GM12801 (cell line): Measurements from ENCODE around the gene ST8SIA1.

Experiments used
- TF ChIP-seq, protein P1 (sequence below): IDR thresholded peaks from one replicate; pipeline ENCODE4 v1.5.1; 2011; ENCODE audit warnings: control low read depth; ENCODE audit not compliant: insufficient read length; ENCODE audit errors: extremely low read depth

The ST8SIA1 gene

DNA sequence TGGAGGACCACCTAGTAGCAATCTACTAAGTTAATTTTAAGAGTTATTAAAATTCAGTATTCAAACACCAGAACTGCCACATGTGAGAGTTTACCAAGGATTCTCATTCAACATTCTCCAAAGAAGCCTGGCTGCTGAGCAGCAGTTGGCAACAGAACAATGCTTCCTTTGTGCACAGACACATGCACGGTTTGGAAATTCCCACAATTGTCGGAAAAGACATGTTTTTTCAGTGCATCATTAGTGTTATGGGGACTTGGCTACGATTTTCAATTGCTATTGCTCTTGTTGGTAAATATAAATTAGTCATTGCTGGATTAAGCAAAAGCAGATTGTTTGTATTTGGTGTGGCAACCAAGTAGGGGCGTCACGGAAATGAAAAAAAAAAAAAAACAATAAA, 22.2 kb downstream of the ST8SIA1 start:
- TF ChIP-seq, protein P1, sequence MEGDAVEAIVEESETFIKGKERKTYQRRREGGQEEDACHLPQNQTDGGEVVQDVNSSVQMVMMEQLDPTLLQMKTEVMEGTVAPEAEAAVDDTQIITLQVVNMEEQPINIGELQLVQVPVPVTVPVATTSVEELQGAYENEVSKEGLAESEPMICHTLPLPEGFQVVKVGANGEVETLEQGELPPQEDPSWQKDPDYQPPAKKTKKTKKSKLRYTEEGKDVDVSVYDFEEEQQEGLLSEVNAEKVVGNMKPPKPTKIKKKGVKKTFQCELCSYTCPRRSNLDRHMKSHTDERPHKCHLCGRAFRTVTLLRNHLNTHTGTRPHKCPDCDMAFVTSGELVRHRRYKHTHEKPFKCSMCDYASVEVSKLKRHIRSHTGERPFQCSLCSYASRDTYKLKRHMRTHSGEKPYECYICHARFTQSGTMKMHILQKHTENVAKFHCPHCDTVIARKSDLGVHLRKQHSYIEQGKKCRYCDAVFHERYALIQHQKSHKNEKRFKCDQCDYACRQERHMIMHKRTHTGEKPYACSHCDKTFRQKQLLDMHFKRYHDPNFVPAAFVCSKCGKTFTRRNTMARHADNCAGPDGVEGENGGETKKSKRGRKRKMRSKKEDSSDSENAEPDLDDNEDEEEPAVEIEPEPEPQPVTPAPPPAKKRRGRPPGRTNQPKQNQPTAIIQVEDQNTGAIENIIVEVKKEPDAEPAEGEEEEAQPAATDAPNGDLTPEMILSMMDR = no peak

DNA sequence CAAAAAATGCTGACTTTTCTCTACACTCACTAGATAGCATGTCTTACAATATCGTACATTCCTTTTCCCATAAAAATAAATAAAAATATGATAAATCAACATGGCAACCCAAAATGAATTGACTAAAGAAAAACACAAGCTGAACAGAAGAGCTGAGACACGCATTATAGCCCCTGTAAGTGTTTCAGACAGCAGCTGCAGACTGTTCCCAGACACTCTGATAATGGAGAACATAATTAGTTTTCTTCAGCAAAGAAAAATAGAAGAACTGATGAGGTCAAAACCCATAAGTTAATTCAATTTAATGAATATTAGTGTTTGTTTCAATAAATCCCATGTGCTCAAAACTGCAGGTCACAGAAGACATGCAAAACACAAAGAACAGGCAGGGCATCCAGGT, 23.8 kb downstream of the ST8SIA1 start:
- TF ChIP-seq, protein P1 = no peak

DNA sequence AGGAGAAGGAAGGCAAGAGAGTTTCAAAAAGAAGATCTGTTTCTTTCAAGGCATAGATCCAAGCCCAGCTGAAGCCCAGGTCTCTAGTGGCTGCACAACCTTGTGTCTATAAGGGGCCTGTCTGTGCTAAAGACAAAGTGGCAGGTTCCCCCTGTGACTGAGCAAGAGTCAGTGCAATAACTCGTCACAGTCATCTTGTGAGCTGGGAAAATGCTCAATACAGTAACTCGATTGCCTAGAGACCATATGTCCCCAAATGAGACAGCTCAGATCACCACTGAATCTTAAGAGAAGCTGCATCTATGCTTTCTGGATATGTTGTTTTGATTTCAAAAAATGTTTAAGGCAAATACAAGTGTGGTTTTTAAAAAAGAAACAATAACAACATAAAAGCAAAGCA, 24.2 kb downstream of the ST8SIA1 start:
- TF ChIP-seq, protein P1 = no peak

DNA sequence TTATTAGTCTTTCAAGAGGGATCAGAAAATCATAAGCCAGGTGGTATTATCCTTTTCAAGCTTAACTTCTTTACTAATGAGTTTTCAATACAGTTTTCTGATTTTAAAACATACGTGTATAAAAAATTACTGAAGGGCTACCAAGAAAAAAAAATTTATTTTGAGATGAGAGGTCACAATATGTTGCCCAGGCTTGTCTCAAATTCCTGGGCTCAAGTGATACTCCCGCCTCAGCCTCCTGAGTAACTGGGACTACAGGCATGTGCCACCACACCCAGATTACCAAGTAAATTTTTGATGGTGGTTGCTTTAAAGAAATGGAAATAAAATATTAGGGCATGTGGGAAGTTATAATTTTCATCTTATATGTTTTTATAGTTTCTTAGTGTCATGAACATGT, 26.7 kb downstream of the ST8SIA1 start:
- TF ChIP-seq, protein P1 = no peak

DNA sequence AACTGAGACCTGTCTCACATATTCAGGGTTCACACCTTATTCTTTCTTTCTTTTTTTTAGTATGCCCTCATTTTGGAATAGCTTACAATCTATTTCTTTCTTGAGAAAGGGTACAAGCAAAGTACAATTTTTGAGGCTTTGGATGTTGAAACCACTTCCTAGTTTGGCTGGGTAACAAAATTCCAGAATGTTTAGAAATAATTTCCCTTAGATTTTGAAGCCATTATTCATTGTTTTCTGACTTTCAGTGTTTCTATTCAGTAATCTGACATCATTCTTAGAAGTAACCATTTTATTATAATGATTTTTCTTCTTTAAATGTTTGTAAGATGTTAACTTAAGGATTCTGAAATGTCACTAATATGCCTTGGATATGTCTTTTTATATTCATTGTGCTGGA, 28.2 kb downstream of the ST8SIA1 start:
- TF ChIP-seq, protein P1 = no peak

DNA sequence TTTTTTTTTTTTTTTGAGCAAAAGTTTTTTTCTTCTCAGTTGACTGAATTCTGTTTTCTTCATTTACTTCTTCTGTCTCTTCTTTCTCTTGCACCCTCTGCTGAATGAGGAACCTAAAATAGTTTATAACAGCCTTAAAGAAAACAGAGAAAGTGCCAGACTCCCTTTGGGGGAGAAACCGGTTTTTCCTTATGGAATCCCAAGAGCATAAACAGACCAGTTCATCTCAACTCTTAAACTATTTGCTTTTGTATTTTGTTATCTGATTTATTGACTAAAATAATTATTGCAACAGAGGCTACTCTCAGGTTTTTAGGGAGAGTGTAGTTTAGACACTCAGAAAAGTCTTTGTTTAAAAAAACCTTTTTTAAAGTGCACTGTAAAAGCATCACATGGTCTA, 30.2 kb downstream of the ST8SIA1 start:
- TF ChIP-seq, protein P1 = no peak

DNA sequence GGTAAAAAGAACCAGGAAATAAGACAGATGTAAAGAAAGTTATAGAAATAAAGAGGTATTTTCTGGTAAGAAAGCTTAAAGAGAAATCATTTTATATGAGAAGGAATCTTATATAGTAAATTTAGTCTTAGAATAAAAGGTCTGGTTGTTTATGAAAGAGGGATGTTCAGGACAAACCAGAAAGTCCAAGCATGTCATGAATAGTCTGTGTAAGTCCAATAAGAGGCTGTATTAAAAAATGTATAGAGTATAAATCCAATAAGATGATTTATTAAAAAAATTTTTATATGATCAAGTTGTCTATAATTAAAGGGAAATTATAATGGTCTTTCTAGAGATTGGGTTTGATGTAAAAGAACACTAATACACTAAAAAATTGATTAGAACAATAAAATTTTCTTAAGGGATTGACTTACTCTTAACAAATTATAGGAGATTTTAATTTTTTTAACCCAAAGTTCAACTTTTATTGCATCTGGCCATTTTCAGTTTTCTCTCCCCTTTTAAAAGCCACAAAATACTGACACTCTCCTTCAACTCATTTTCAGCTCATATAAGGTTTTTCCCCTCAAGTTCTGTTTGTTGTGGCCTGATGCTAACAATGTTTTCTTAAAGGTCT, 35.1 kb downstream of the ST8SIA1 start:
- TF ChIP-seq, protein P1 = no peak
